Measurements from ENCODE around the gene DYNLT5.
"Not testable (repeated sequence)": the region's sequence is repeated elsewhere in the genome, so short reads cannot be mapped to it uniquely, and the experiment has no call there.

DYNLT5 gene

GRCh38 chr1:66791621-66792610, 39.7 kb downstream of the DYNLT5 start:
- no peak for DNase-seq

GRCh38 chr1:66795839-66796238, 43.6 kb downstream of the DYNLT5 start:
- DNase-seq: not testable (repeated sequence)

DNA sequence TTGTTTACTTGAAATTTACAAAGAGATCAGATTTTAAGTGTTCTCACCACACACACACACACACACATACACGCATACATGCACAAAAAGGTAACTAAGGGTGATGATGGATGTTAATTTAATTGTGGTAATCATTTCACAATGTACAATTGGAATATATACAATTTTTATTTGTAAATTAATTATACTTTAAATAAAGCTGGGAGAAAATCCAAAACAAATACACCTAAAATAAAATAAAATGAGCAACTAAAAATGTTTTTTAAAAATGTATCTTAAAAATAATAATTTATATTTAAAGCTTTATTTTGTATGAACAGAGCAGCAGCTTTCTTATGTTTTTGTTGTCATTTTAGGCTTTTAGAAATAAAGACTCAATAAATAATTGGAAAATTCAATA, 57.0 kb downstream of the DYNLT5 start:
- no peak for DNase-seq

DNA sequence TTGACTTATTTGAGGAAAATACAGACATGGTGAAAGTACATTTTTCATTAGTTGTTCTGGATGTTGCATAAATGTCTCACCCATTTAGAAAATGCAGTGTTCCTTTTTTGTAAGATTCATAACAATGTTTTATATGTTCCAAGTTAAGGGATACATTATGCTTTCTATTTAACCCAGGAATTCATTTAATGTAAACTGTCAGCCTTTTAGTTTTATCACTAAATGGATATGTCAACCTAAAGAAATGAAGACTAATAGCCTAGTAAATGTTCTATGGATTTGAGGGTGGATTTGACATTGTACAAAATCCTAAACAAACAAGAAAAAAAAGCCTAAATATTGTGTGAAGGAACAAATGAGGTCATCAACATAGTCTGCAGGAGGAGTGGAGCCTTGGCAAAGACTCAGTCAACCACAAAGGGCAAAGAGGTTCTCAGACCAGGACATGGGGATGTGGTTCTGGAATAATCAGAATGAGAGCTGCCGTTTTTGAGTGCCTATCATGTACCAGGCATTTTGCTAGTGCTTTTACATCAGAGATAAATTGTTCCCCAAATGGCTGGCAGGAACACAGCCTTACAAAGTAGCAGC, 57.6 kb downstream of the DYNLT5 start:
- DNase-seq: no peak

- no peak for DNase-seq
Observed at GRCh38 chr1:66824771-66825170, 72.5 kb downstream of the DYNLT5 start.

Measured in stimulated activated naive CD4-positive, alpha-beta T cell treated with Interleukin-2 at 50 U/mL for 16 hours (primary cell).